Neural cell (in vitro differentiated cells): ENCODE measurements around the gene CUL3. TPM values are rescaled to one million over a fixed set of nuclear protein-coding genes. Genes with fewer than 3 reads are reported as not detected.

Experiments
- H2AFZ ChIP-seq: fragments of 200-600, 300-800 bp; sonication (generic), shearing (Covaris generic); 2 replicates; pipeline ENCODE4 v1.6.0; 2014; ENCODE audit warnings: low read depth, mild to moderate bottlenecking, antibody characterized with exemption, low read length, moderate library complexity
- H3F3A ChIP-seq: fragments of 200-600 bp; shearing (Covaris generic); 2 replicates; pipeline ENCODE4 v1.6.1; 2016; ENCODE audit warnings: mild to moderate bottlenecking, moderate library complexity, mixed read lengths, antibody characterized with exemption, low read length; ENCODE audit not compliant: insufficient read depth, poor library complexity, severe bottlenecking
- H3K27ac ChIP-seq: fragments of 200-600, 300-800 bp; sonication (generic), shearing (Covaris generic); 2 replicates; pipeline ENCODE4 v1.5.1; 2014; ENCODE audit warnings: mild to moderate bottlenecking, low read length, moderate library complexity
- H3K27me3 ChIP-seq: fragments of 300-800, 200-600 bp; sonication (generic), shearing (Covaris generic); 2 replicates; pipeline ENCODE4 v1.6.0; 2014; ENCODE audit warnings: mild to moderate bottlenecking, low read depth, low read length, moderate library complexity; ENCODE audit not compliant: insufficient read depth
- H3K36me3 ChIP-seq: fragments of 300-800, 200-600 bp; sonication (generic), shearing (Covaris generic); 2 replicates; pipeline ENCODE4 v1.5.1; 2014; ENCODE audit warnings: mild to moderate bottlenecking, antibody characterized with exemption, low read length, moderate library complexity; ENCODE audit not compliant: insufficient read depth
- H3K4me2 ChIP-seq: fragments of 300-800, 200-600 bp; sonication (generic), shearing (Covaris generic); 2 replicates; pipeline ENCODE4 v1.6.0; 2014; ENCODE audit warnings: mild to moderate bottlenecking, low read length
- H3K4me3 ChIP-seq: fragments of 300-800, 200-600 bp; sonication (generic), shearing (Covaris generic); 2 replicates; pipeline ENCODE4 v1.5.1; 2014; ENCODE audit warnings: mild to moderate bottlenecking, low read length, moderate library complexity
- H3K79me2 ChIP-seq: fragments of 200-600 bp; shearing (Covaris generic); replicated peaks from 2 replicates; pipeline ENCODE4 v1.6.0; 2014; ENCODE audit warnings: mild to moderate bottlenecking, low read length, moderate library complexity; ENCODE audit not compliant: insufficient read depth
- H3K9ac ChIP-seq: fragments of 300-800, 200-600 bp; sonication (generic), shearing (Covaris generic); 2 replicates; pipeline ENCODE4 v1.6.1; 2016; ENCODE audit warnings: mild to moderate bottlenecking, low read length, mixed read lengths
- H3K9me2 ChIP-seq: fragments of 200-600 bp; shearing (Covaris generic); 2 replicates; pipeline ENCODE4 v1.6.1; 2016; ENCODE audit warnings: mild to moderate bottlenecking, low read length, mixed read lengths; ENCODE audit not compliant: insufficient read depth
- H3K9me3 ChIP-seq: fragments of 200-600, 300-800 bp; sonication (generic), shearing (Covaris generic); 2 replicates; pipeline ENCODE4 v1.6.1; 2016; ENCODE audit warnings: mild to moderate bottlenecking, mixed run types, low read length, moderate library complexity, mixed read lengths
- H4K20me1 ChIP-seq: fragments of 200-600 bp; shearing (Covaris generic); 2 replicates; pipeline ENCODE4 v1.6.1; 2016; ENCODE audit warnings: mild to moderate bottlenecking, mixed run types; ENCODE audit not compliant: insufficient read depth
- EP300 ChIP-seq: fragments of 450-650 bp; conservative IDR thresholded peaks from 2 replicates; pipeline ENCODE4 v1.6.1; 2014; ENCODE audit warnings: antibody characterized with exemption, mild to moderate bottlenecking, moderate library complexity; ENCODE audit not compliant: poor library complexity, severe bottlenecking
- EZH2 ChIP-seq: fragments of 200-600, 300-800 bp; shearing (Covaris generic), sonication (generic); IDR thresholded peaks from 2 replicates; pipeline ENCODE4 v1.6.1; 2014; ENCODE audit warnings: antibody characterized with exemption, low read length, borderline replicate concordance, mild to moderate bottlenecking; ENCODE audit not compliant: insufficient read depth, poor library complexity, severe bottlenecking
- MXI1 ChIP-seq: fragments of 450-650 bp; conservative IDR thresholded peaks from 2 replicates; pipeline ENCODE4 v1.6.1; 2014; ENCODE audit warnings: antibody characterized with exemption, mild to moderate bottlenecking; ENCODE audit not compliant: poor library complexity, severe bottlenecking
- POLR2AphosphoS5 ChIP-seq: IDR thresholded peaks from 2 replicates; pipeline ENCODE4 v1.6.1; 2012
- RAD21 ChIP-seq: fragments of 450-650 bp; conservative IDR thresholded peaks from 2 replicates; pipeline ENCODE4 v1.6.1; 2014; ENCODE audit warnings: antibody characterized with exemption, mild to moderate bottlenecking, moderate library complexity
- SMC3 ChIP-seq: fragments of 450-650 bp; conservative IDR thresholded peaks from 2 replicates; pipeline ENCODE4 v1.6.1; 2014; ENCODE audit warnings: antibody characterized with exemption, mild to moderate bottlenecking, moderate library complexity; ENCODE audit not compliant: poor library complexity
- TAF1 ChIP-seq: IDR thresholded peaks from 2 replicates; pipeline ENCODE4 v1.6.1; 2012; ENCODE audit warnings: low read depth
- polyA plus RNA-seq: library from polyadenylated mRNA; depleted of rRNA; stranded (reverse); fragments of >200 nt; gene quantifications from 2 replicates; pipeline ENCODE4 v1.2.3, GENCODE V29; 2014
- TF ChIP-seq, protein P1 (sequence below): IDR thresholded peaks from 2 replicates; pipeline ENCODE4 v1.6.1; 2012; ENCODE audit warnings: borderline replicate concordance
- TF ChIP-seq, protein P2 (sequence below): fragments of 450-650 bp; IDR thresholded peaks from 2 replicates; pipeline ENCODE4 v1.5.1; 2014; ENCODE audit warnings: antibody characterized with exemption, mild to moderate bottlenecking, moderate library complexity; ENCODE audit not compliant: poor library complexity, severe bottlenecking

CUL3 gene
- polyA plus RNA-seq, 1 donor from 2014 or later, result 53.9 TPM

DNA sequence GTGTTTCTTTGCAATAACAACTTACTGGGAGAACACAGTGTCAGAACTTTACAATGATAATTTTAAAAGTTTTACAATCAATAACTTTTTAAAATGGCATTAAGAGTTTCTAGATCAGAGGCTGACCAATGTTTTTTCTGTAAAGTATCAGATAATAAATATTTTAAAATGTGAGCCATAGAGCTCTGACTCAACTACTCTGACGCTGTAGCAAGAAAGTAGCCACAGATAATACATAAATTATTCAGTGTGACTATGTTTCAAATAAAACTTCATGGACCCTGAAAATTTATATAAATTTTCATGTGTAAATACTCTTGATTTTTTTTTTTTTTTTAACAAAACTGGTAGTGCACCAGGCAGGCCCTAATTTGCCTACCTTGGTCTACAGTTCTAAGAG is 77.4 kb downstream of the CUL3 start:
- Histone ChIP-seq H3K4me3 (no peak overlapping the region), H3K9me2 (no peaks in the 10 kb centered on the region), H3K9ac (no peak overlapping the region), H3K36me3 (peaks cover 9% of the 10 kb centered on the region), H3F3A (no peaks in the 10 kb centered on the region), H3K27me3 (no peaks in the 10 kb centered on the region), H3K9me3 (no peaks in the 10 kb centered on the region), H3K79me2 (no peaks in the 10 kb centered on the region), H3K27ac (no peak overlapping the region), H4K20me1 (no peaks in the 10 kb centered on the region), H2AFZ (no peak overlapping the region), H3K4me2 (no peak overlapping the region)
- TF ChIP-seq, protein P1, sequence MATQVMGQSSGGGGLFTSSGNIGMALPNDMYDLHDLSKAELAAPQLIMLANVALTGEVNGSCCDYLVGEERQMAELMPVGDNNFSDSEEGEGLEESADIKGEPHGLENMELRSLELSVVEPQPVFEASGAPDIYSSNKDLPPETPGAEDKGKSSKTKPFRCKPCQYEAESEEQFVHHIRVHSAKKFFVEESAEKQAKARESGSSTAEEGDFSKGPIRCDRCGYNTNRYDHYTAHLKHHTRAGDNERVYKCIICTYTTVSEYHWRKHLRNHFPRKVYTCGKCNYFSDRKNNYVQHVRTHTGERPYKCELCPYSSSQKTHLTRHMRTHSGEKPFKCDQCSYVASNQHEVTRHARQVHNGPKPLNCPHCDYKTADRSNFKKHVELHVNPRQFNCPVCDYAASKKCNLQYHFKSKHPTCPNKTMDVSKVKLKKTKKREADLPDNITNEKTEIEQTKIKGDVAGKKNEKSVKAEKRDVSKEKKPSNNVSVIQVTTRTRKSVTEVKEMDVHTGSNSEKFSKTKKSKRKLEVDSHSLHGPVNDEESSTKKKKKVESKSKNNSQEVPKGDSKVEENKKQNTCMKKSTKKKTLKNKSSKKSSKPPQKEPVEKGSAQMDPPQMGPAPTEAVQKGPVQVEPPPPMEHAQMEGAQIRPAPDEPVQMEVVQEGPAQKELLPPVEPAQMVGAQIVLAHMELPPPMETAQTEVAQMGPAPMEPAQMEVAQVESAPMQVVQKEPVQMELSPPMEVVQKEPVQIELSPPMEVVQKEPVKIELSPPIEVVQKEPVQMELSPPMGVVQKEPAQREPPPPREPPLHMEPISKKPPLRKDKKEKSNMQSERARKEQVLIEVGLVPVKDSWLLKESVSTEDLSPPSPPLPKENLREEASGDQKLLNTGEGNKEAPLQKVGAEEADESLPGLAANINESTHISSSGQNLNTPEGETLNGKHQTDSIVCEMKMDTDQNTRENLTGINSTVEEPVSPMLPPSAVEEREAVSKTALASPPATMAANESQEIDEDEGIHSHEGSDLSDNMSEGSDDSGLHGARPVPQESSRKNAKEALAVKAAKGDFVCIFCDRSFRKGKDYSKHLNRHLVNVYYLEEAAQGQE, result no peak
- no peak for TF ChIP-seq MXI1
- TF ChIP-seq, protein P2, sequence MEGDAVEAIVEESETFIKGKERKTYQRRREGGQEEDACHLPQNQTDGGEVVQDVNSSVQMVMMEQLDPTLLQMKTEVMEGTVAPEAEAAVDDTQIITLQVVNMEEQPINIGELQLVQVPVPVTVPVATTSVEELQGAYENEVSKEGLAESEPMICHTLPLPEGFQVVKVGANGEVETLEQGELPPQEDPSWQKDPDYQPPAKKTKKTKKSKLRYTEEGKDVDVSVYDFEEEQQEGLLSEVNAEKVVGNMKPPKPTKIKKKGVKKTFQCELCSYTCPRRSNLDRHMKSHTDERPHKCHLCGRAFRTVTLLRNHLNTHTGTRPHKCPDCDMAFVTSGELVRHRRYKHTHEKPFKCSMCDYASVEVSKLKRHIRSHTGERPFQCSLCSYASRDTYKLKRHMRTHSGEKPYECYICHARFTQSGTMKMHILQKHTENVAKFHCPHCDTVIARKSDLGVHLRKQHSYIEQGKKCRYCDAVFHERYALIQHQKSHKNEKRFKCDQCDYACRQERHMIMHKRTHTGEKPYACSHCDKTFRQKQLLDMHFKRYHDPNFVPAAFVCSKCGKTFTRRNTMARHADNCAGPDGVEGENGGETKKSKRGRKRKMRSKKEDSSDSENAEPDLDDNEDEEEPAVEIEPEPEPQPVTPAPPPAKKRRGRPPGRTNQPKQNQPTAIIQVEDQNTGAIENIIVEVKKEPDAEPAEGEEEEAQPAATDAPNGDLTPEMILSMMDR, result no peak
- no peak for TF ChIP-seq TAF1
- TF ChIP-seq SMC3, result no peak
- no peak for TF ChIP-seq EZH2
- no peak for TF ChIP-seq EP300
- TF ChIP-seq RAD21, result no peak
- no peak for TF ChIP-seq POLR2AphosphoS5

GRCh38 chr2:224506494-224506893 is 78.7 kb downstream of the CUL3 start:
- Histone ChIP-seq H3K27ac (no peak overlapping the region), H3K9ac (no peak overlapping the region), H3K9me2 (no peaks in the 10 kb centered on the region)

More at GRCh38 chr2:224506494-224506893, 78.7 kb downstream of the CUL3 start:
- no peak for TF ChIP-seq EZH2
- TF ChIP-seq TAF1, result no peak
- TF ChIP-seq POLR2AphosphoS5, result no peak
- TF ChIP-seq, protein P1, result no peak
- TF ChIP-seq, protein P2, result no peak
- TF ChIP-seq SMC3, result no peak
- Histone ChIP-seq H3K36me3 (peaks cover 9% of the 10 kb centered on the region), H3F3A (no peaks in the 10 kb centered on the region), H3K79me2 (no peaks in the 10 kb centered on the region), H3K4me3 (no peak overlapping the region), H2AFZ (no peak overlapping the region), H3K4me2 (no peak overlapping the region), H3K27me3 (no peaks in the 10 kb centered on the region), H4K20me1 (no peaks in the 10 kb centered on the region), H3K9me3 (no peaks in the 10 kb centered on the region)
